PFSK-1 (cell line): ENCODE measurements around the gene UBL3.

Experiments used
- FOXP2 ChIP-seq: optimal IDR thresholded peaks from 2 replicates; pipeline ENCODE3; 2011; ENCODE audit warnings: borderline replicate concordance, control low read depth, inconsistent platforms; ENCODE audit not compliant: insufficient read depth; ENCODE audit errors: extremely low read length, extremely low read depth
- POLR2AphosphoS5 ChIP-seq: IDR thresholded peaks from 2 replicates; pipeline ENCODE4 v1.6.1; 2012; ENCODE audit warnings: low read depth, mild to moderate bottlenecking, control low read depth, low read length, moderate library complexity
- REST ChIP-seq, 2 experiments: IDR thresholded peaks; 2 replicates each; pipeline versions ENCODE4 v1.6.1 to v1.8.0; 2011 to 2012; ENCODE audit warnings: low read depth in 2 of 2, low read length in 2 of 2, control low read depth in 1 of 2, inconsistent platforms in 1 of 2, mild to moderate bottlenecking in 1 of 2, moderate library complexity in 1 of 2; ENCODE audit not compliant: insufficient read depth in 1 of 2
- SIN3A ChIP-seq: IDR thresholded peaks from 2 replicates; pipeline ENCODE4 v1.6.1; 2012; ENCODE audit warnings: mild to moderate bottlenecking, low read length, moderate library complexity, borderline replicate concordance; ENCODE audit not compliant: insufficient read depth
- TAF1 ChIP-seq: IDR thresholded peaks from 2 replicates; pipeline ENCODE4 v1.6.1; 2012; ENCODE audit warnings: low read length, control low read depth, borderline replicate concordance; ENCODE audit not compliant: insufficient read depth

Gene UBL3

GRCh38 chr13:29847501-29847983 lies 2.9 kb downstream of the UBL3 start:
- TF ChIP-seq FOXP2 (no peak), SIN3A (no peak), POLR2AphosphoS5 (no peak), TAF1 (no peak), REST (IDR thresholded peaks at IDR 0.05; ENCODE audit: insufficient read depth in 1 of 2, low read depth in 2 of 2, low read length in 2 of 2) (no peak)

DNA sequence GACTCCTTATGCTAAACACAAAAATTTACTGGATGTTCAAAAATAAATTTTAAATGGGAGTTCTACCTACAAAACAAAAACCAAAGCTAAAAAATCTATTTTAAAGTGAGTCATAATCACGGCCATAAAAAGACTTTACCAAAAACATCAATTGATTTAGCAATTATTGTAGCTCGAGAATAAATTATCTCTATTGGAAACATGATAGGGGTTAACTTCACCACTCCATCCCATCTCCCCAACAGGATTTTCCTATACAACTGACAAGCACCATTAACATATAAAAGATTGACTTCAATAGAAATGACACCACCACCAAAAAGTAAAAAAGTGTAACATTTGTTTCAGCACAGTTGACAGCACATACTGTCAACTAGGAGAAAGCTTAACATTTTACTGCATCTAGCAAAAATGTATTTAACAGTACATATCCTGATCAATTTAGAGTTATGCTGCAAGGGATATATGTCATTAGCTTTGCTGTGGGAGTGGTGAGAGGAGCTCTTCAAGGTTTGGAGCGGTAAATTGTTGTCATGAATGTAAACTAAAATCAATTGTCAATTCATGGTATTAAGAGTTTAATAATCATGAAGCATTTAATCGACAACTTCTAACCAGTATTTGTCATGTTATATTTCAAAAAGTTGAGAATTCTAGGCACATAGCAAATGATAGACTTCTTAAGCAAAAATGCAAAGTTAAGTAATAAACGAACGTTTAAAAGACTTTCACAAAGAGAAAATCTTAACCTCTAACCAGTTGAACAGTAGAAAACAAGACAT lies 3.8 kb downstream of the UBL3 start:
- TF ChIP-seq FOXP2 (no peak), SIN3A (no peak), REST (IDR thresholded peaks at IDR 0.05; ENCODE audit: insufficient read depth in 1 of 2, low read depth in 2 of 2, low read length in 2 of 2) (no peak), TAF1 (no peak), POLR2AphosphoS5 (no peak)

DNA sequence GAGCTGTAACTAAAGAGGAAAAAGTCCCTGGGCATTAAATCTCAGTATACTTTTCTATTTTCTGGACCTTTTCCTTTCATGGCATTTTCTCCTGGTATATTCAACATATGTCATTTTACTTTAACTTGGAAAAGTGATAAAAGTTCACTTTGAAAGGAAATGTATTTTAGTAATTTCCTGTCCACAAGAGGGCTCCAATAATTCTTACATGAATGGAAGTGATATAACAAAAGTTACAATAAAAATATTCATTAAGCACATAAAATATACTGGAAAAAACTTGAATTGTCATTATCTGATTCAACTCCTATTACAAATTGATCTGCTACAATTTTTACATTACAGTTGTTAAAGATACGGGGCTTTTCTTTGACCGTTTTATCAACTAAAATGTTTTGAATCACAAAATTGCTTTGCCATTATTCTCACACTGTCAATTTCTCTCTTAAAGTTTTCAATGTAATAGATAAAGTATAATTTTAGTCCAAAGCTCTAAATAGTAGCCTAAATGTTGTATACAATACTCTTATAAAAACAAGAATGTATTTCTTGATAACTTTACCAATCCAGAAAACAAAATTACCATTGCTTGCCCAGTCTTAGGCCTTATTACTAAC lies 4.9 kb downstream of the UBL3 start:
- TF ChIP-seq POLR2AphosphoS5: no peak
- no peak for TF ChIP-seq FOXP2
- no peak for TF ChIP-seq REST (IDR thresholded peaks at IDR 0.05; ENCODE audit: insufficient read depth in 1 of 2, low read depth in 2 of 2, low read length in 2 of 2)
- TF ChIP-seq SIN3A: no peak
- no peak for TF ChIP-seq TAF1

DNA sequence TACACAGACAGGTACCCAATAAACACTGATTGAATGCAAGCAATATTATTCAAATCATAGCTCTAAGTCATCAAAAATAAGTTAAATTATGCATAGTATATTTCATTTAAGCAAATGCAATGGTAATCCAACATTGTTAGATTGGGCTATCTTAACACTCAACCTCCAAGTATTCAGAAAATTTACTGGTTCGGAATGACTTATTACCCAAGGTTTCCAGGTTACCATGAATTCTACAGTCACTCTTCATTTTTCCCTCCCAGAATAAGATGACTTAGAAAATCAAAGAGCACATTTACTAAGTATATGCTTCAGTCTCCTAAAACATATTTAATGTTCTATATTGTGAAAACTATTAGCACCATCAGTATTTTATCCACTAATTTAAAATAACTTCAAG lies 6.0 kb downstream of the UBL3 start:
- TF ChIP-seq POLR2AphosphoS5: no peak
- no peak for TF ChIP-seq REST (IDR thresholded peaks at IDR 0.05; ENCODE audit: insufficient read depth in 1 of 2, low read depth in 2 of 2, low read length in 2 of 2)
- TF ChIP-seq SIN3A: no peak
- no peak for TF ChIP-seq FOXP2
- no peak for TF ChIP-seq TAF1
